Adipose tissue (tissue), 3 donors: ENCODE results near the gene DDX60. TPM values are rescaled to one million over a fixed set of nuclear protein-coding genes. Genes with fewer than 3 reads are reported as not detected.
"Not testable (repeated sequence)": the region's sequence is repeated elsewhere in the genome, so short reads cannot be mapped to it uniquely, and the experiment has no call there.

Experiments used
- H3K27ac ChIP-seq: one replicate; pipeline ENCODE4 v1.5.1; 2013; ENCODE audit warnings: low read depth, low read length
- WGBS, 3 donors: extraction: QIAGEN DNeasy Blood & Tissue Kit; methylation state at CpG; one replicate each; pipeline ENCODE4 v1.1.7; 2013; 5-methylcytosine and 5-hydroxymethylcytosine counted together
- polyA plus RNA-seq, 3 donors: library from polyadenylated mRNA; stranded (reverse); fragments of 200-250 nt; gene quantifications; one replicate each; pipeline ENCODE4 v1.2.3, GENCODE V29; 2013
- donor health status: healthy with polysubstance abuse.
- donor health status: Bipolar disorder and iron deficiency.
- donor health status: healthy.

Gene DDX60, protein sequence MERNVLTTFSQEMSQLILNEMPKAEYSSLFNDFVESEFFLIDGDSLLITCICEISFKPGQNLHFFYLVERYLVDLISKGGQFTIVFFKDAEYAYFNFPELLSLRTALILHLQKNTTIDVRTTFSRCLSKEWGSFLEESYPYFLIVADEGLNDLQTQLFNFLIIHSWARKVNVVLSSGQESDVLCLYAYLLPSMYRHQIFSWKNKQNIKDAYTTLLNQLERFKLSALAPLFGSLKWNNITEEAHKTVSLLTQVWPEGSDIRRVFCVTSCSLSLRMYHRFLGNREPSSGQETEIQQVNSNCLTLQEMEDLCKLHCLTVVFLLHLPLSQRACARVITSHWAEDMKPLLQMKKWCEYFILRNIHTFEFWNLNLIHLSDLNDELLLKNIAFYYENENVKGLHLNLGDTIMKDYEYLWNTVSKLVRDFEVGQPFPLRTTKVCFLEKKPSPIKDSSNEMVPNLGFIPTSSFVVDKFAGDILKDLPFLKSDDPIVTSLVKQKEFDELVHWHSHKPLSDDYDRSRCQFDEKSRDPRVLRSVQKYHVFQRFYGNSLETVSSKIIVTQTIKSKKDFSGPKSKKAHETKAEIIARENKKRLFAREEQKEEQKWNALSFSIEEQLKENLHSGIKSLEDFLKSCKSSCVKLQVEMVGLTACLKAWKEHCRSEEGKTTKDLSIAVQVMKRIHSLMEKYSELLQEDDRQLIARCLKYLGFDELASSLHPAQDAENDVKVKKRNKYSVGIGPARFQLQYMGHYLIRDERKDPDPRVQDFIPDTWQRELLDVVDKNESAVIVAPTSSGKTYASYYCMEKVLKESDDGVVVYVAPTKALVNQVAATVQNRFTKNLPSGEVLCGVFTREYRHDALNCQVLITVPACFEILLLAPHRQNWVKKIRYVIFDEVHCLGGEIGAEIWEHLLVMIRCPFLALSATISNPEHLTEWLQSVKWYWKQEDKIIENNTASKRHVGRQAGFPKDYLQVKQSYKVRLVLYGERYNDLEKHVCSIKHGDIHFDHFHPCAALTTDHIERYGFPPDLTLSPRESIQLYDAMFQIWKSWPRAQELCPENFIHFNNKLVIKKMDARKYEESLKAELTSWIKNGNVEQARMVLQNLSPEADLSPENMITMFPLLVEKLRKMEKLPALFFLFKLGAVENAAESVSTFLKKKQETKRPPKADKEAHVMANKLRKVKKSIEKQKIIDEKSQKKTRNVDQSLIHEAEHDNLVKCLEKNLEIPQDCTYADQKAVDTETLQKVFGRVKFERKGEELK (N-terminal part only)
- 1 to 10 TPM; 3.4 to 4.7 (median 4.3) TPM for polyA plus RNA-seq

DNA sequence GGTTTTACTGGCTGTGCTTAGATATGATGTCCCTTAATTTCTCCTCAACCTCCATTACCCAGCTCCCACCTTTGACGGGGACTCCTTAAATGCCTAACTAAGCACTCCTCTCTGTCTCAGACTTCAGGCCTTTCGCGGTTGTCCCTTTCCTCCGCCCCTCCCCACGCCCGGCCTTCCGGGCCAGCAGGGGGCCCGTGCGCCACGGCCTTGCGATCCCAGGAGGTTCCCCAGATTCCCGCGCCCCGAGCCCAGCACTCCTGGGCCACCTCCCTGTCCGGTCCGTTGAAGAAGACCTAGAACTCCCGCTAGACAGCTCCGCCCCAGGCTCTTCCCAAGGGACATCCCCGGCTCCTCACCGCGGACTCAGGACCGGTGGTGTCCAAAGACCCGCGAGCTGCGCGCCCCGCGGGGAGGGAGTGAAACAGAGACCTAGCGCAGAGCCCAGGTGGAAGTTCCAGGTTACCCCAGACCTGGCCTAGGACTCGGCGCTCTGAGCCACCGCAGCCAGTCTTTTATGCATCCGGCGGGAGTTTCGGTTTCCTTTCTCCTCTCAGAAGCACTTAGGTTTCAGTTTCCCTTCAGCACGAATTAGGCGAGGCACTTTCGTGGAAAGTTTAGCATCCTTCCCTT lies at the start of gene DDX60:
Gene DDX60 (minus strand): TSS at position 487 of the 630 bp plus-strand sequence. CDS start 7,493 bp downstream, outside the sequence.
- 0 to 1% (median 0%) methylated on average over 38 of the region's 38 CpGs for WGBS, 3 donors
- H3K27ac ChIP-seq, result peak within 1 kb of the TSS; percentile 82

DNA sequence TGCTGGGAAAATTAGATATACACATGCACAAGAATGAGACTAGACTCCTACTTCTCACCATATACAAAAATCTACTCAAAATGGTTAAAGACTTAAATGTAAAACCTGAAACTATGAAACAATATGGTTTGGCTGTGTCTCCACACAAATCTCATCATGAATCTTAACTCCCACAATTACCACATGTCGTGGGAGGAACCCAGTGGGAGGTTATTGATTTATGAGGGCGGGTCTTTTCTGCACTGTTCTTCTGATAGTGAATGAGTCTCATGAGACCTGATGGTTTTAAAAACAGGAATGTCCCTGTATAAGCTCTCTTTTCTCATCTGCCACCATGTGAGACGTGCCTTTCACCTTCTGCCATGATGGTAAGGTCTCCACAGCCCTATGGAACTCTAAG lies 48.5 kb upstream of the DDX60 start:
- H3K27ac ChIP-seq, result no peak overlapping the region
- WGBS, 3 donors, result 88 to 98% (median 96%) methylated on average over 3 of the region's 3 CpGs

DNA sequence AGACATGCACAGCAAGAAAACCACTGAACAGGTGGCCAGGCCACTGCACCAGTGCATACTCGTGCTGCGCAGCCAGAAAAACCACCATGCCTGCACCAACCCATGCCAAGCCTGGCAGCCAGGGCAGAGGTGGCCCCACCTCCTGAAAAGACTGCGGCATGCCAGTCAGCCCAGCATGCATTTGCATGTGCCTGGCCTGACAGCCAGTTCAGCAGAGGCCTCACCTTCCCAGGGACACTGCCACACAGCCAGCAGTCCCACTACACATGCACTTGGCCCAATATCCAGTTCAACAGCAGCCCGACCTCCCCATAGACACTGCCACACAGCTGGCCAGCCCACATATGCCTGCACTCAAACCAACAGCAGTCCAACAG lies 43.5 kb upstream of the DDX60 start:
- WGBS, 3 donors, result 71 to 75% (median 75%) methylated on average over 4 of the region's 4 CpGs
- no peak overlapping the region for H3K27ac ChIP-seq

DNA sequence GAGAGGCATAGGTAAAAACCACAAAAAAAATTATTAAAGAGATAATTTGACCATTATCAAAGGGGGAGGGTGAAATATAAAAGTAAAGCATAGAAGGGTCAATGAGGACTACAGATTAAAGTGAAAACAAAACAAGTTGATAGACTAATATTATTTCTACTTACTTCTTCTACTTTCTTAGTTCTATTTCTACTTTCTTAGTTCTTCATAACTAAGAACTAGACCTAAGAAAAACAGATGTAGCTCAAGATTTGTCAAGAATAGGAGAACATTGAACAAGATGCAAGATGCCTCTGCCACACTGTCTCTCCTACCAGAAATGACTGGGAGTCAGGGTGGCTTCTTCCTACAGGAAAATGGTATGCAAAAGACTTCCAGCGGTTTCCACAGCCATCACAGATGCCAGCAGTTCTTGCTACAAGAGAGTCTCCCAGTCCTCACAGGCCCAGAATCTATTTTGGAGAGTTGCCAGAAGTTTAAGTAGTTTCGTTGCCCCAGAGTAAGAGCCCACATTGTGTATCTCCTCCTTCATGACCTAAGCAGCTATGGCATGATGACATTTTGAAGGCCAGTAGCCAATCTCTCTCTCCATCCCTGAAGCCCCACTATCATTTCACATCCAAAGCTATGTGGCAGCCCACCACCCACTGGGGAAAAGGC lies 42.9 kb upstream of the DDX60 start:
- no peak overlapping the region for H3K27ac ChIP-seq
- 95 to 98% (median 98%) methylated on average over 2 of the region's 2 CpGs for WGBS, 3 donors

DNA sequence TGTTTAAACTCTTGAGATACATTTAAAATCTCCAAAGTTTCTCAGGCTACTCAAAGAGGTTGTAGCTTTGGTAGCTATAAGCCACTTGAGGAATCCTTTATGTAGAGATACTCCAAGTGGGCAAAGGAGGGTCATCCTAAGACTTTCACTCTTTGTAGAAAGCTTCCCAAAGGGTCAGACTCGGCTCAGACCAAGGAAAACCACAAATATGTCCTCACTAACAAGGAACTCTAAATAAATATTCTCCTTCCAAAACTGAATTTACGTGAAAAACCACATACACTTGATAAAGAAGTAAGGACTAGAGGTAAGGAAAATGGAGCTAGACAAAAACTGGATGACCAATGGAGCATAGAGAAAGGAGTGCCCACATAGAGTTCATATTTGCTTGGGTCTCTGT lies 41.7 kb upstream of the DDX60 start:
- H3K27ac ChIP-seq, result no peak overlapping the region
- whole genome bisulfite sequencing, 3 donors, result 86 to 95% (median 91%) methylated on average over 2 of the region's 2 CpGs

DNA sequence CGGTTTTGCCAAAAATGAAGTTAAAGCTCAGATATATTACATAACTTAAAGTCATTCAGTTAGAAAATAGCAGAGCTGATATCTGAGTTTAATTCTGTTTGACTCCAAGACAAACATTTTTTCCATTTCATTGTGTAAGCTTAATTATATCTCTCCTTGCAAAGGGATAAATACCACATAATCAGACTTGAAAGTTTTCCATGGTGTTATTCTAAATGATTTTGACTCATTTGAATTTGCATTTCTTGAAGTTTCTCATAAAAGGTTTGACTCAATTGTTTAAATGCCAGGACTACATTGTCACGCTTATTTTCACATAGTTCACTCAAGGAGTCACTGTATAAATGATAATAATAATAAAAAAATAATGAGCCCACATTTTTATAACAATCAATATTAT lies 39.4 kb upstream of the DDX60 start:
- H3K27ac ChIP-seq, result no peak overlapping the region
- 49% methylated on average over 2 of the region's 2 CpGs for WGBS, 3 donors

DNA sequence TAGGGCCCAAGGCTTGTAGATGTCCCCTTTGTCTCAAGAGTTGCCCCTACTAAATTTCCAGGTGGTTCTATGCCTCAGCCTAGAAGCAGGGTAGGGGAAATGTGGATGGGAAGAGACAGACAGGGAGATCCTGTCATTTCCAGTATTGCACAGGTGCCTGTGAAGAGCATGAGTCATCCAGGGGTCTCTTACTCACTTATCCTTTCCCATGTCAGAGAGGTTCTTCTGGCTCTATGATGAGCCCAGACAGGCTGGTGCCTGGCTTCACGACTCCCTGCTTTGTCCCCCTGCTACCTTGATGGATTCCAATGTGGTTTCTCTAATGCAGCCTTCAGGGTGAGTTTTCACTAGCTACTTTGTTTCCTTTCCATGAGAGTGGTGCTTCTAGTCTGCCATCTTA lies 35.2 kb upstream of the DDX60 start:
- H3K27ac ChIP-seq, result no peak overlapping the region
- 83 to 95% (median 91%) methylated on average over 1 of the region's 1 CpG for WGBS, 3 donors

DNA sequence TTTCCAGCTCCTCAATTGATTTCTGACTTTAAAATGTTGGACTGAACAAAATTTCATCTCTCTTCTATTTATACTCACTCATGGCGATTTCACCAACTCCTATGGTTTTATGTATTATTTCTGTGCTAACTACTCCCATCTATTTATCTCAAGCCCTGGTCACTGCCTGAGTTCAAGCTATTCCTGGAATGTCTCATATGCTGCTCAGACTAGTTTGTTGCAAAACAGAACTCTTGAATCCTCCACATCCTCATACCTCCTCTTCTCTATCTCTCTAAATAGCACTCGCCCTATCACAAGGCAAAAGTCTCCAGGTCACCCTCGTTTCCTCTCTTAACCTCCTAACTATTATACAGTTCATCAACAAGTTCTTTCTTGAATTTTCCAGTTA lies 19.0 kb upstream of the DDX60 start:
- no peak overlapping the region for H3K27ac ChIP-seq
- 81 to 88% (median 88%) methylated on average over 3 of the region's 3 CpGs for WGBS, 3 donors

DNA sequence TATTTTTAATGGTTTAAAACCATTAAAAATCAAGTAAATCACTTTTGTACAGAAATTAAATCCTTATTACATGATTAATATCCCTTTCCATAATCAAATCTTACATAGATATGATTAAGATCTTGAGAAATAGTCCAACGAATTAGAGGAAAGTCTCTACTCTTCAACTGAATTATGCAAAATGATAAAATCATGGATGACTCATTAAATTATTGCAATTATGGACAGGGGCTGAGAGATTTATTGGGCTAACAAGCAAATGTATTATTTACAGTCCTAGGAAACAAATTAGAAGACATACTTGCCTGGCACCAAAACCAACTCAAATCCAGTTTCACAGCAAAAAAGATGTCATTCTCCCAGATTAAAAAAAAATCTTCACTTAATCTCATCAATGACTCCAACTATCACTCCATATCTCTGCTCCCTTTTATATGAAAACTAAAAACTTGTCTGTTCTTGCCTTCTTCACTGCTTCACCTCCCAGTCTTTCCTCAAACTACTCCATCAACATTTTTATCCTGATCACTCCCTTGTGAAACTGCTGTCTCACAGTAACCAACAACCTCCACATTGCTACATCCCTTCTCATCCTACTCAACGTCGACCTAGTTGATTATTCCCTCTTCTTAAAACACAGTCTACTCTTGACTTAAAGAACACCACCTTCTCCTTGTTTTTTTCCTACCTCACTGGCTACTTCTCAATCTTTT lies 18.4 kb upstream of the DDX60 start:
- no peak overlapping the region for H3K27ac ChIP-seq
- 66 to 81% (median 73%) methylated on average over 3 of the region's 3 CpGs for WGBS, 3 donors

DNA sequence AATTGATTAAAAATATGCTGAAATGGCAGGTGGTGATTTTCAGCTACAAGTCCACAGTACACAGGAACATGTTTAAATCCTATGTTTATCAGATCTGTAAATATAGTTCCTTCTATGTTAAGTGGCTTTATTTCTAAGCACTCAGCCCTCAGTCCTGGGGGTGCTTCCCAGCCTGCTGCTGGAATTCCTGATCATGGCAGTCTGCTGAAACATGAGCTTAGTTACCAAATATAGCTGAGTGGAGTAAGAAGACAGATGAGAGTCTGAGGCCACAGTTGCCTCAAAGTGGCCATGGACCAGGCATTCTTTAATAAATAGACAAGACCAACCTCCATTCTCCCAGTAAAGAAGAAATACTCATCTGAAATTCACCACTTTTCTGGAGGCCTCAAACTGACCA lies 17.1 kb upstream of the DDX60 start:
- no peak overlapping the region for H3K27ac ChIP-seq

DNA sequence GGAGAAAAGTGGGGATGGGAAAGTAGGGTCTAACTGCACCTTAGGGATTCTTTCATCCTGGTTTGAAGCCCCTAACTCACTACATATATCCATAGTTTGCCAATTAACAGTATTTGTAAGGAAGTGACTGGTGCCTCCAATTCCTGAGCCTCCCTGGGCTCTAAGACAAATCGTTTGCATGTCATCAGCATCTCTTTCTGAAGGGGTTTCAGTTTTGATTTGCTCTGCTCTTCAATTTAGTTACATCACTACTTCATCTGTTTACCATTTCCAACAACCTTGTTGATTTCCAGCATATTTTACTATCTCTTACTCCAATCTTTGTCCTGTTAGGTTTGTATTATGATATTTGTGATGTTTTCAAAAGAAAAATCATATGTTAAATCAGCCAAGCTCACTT lies 15.5 kb upstream of the DDX60 start:
- no peak overlapping the region for H3K27ac ChIP-seq
- 74 to 81% (median 77%) methylated on average over 1 of the region's 1 CpG for WGBS, 3 donors

DNA sequence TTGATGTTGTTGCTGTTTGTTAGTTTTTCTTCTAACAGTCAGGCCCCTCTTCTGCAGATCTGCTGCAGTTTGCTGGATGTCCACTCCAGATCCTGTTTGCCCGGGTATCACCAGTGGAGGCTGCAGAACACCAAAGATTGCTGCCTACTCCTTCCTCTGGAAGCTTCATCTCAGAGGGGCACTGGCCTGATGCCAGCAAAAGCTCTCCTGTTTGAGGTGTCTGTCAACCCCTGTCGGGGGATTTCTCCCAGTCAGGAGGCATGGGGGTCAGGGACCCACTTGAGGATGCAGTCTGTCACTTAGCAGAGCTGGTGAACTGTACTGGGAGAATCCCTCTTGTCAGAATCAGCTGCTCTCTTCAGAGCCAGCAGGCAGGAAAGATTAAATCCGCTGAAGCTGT lies 12.0 kb upstream of the DDX60 start:
- 62 to 84% (median 84%) methylated on average over 3 of the region's 3 CpGs for WGBS, 3 donors
- H3K27ac ChIP-seq, result not testable (repeated sequence)

DNA sequence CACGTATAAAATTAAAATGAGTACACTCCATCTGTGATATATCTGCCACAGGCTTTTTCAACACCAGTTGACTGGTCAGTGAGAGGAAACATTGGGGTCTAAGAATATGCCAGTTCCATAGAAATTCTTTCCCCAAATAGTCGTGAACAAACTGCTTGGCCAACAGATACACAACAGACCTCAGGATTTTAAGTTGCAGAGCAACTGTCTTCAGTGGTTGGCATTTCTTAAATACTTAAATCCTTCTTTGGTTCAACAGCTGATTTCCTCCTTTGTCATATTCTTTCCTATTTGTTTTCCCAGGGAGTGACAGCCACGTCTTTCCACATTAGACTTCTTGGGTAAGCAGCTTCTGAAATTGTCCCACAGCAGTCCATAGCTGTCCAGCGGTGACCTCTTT lies 7.0 kb upstream of the DDX60 start:
- WGBS, 3 donors, result 86 to 89% (median 87%) methylated on average over 4 of the region's 4 CpGs
- no peak overlapping the region for H3K27ac ChIP-seq

DNA sequence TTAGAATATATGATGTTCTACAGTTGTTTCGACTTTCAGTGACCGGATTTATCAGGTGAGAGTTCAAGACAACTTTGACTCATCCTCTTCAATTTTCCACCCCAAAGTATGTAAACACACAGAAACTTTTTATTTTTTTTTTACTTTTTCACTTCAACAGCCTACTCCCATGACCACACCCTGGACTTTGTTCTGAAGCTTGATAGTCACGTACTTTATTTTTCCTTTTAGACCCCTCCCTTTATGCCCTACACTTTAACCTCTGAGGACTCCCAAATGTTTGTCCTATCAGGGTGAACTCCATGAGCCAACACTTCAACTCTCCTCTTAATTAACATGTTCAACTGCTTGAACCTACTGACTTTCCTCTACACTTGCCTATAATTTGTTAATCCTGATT lies 2.5 kb upstream of the DDX60 start:
- H3K27ac ChIP-seq, result no peak overlapping the region
- 86 to 89% (median 88%) methylated on average over 3 of the region's 3 CpGs for WGBS, 3 donors

DNA sequence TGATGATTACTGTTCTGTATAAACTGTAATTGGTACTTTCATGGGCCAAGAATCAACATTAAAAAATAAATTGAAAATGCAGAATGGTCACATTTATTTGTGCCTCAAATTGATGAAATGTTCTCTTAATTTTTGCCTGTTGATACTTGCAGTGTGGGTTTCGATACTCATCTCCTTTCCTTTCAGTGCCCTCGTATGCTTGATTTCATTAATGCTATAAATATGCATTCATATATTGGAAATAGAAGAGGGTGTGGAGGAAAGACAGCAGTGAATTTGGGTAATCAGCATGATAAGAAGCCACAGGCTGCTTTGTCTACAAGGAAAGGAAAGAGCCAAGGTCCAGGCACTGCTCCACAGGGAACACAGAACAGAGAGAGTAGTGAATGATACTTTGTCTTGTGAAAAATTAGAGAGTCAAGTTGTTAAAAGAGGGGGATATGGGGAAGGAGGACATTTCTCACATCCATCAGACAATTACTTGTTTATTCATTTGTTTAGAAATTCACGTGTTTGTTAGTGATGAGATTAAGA lies 1.0 kb upstream of the DDX60 start:
- no peak overlapping the region for H3K27ac ChIP-seq
- 57 to 76% (median 62%) methylated on average over 3 of the region's 3 CpGs for WGBS, 3 donors

DNA sequence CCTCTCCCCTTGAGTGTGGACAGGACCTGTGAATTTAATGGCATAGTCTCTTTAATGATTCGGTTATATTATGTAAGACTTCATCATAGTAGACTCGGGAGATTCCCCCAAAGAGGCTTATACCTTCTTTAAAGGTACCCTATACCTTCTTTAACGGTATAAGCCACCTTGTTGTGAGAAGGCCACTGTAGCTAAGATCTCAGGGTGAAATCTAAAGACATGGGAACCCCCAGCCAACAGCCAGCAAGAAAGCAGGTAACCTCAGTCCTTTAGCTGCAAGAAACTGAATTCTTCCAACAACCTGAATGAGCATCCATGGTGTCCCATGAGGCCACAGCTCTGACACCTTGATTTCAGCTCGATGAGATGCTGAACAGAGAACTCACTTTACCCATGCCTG lies 931 bp downstream of the DDX60 start:
- WGBS, 3 donors, result 65 to 71% (median 69%) methylated on average over 4 of the region's 4 CpGs
- H3K27ac ChIP-seq, result no peak overlapping the region

DNA sequence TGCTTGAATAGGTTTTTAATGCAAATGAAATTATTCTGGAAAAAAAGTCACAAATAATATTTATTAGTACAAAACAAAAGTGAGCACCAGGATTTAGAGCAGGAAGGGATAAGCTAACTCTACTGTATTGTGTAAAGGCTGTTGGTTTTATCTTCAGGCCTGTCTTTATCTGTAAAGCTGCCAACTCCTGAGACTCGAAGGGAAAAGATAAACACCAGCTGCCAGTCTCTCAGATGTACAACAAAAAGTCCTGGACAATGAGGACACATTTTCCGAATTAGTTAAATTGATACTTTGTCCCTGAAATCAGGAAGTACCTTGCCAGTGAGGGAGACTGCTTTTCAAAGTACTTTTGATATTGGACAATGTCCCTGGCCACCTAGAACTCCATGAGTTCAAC lies 8.8 kb downstream of the DDX60 start:
- H3K27ac ChIP-seq, result no peak overlapping the region
- WGBS, 3 donors, result 25 to 54% (median 39%) methylated on average over 2 of the region's 2 CpGs
